BLaER1 treated with 17β-estradiol and CSF1 and Interleukin-3, amounts not matched to agents 10 nM and 100 nM (cell line): ENCODE data around the gene SELENOF.
A peak's percentile ranks its signal among the peaks of the same experiment; 100 is the strongest.

Experiments used
- H3K27ac ChIP-seq, 11 experiments: shearing (Covaris generic); formaldehyde crosslinking; 2 replicates each; pipeline ENCODE4 v1.8.1; 2022
- H3K27me3 ChIP-seq, 11 experiments: shearing (Covaris generic); formaldehyde crosslinking; 2 replicates each; pipeline ENCODE4 v1.8.1; 2022
- H3K36me3 ChIP-seq, 11 experiments: shearing (Covaris generic); formaldehyde crosslinking; 2 replicates each; pipeline ENCODE4 v1.8.1; 2022
- H3K4me1 ChIP-seq, 10 experiments: shearing (Covaris generic); formaldehyde crosslinking; 2 replicates each; pipeline ENCODE4 v1.8.1; 2022
- H3K4me2 ChIP-seq, 11 experiments: shearing (Covaris generic); formaldehyde crosslinking; 2 replicates each; pipeline ENCODE4 v1.8.1; 2022
- H3K4me3 ChIP-seq, 10 experiments: shearing (Covaris generic); formaldehyde crosslinking; 2 replicates each; pipeline ENCODE4 v1.8.1; 2022
- H3K9ac ChIP-seq, 11 experiments: shearing (Covaris generic); formaldehyde crosslinking; 2 replicates each; pipeline ENCODE4 v1.8.1; 2022
- H3K9me3 ChIP-seq, 11 experiments: shearing (Covaris generic); formaldehyde crosslinking; replicated peaks in 1 of 11; 2 replicates each; pipeline ENCODE4 v1.8.1; 2022
- H4K20me1 ChIP-seq, 11 experiments: shearing (Covaris generic); formaldehyde crosslinking; 2 replicates each; pipeline ENCODE4 v1.8.1; 2022
- Cebpa-rat ChIP-seq, 11 experiments: shearing (Covaris generic); IDR thresholded peaks; 2 replicates each; pipeline ENCODE4 v1.8.1; 2022

The SELENOF gene

DNA sequence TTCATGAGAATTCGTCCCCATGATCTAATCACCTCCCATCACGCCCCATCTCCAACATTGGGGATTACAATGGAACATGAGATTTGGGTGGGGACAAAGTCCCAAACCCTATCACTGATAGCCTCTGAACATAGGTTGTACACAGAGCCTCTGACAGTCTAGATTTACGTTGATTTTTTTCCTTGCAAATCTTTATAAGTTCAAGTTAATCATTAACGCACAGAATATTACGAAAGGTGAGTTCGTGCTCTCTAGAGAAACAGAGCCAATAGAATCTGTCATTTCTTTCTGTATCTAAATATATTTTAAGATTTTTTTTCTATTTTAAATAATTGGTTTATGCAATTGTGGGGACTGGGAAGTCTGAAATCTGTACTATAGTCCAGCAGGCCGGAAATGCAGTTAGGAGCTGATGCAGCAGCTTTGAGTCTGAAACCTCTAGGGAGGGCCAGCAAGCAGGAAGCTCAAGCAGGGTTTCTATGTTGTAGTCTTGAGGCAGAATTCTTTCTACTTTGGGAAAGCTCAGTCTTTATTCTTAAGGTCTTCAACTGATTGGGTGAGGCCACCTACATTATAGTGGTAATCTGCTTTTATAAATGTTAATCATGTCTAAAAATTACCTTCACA is 61.0 kb downstream of the SELENOF start:
- Histone ChIP-seq H3K36me3 (peaks cover 0 to 11% (median 0%) of the 10 kb centered on the region in 11 experiments; a peak in 4 of 22 replicates), H3K4me2 (peak overlapping the region; percentile 67 to 96 (median 80)), H4K20me1 (no peaks in the 10 kb centered on the region), H3K9me3 (peaks cover 10 to 34% (median 15%) of the 10 kb centered on the region in 11 experiments; a peak in 20 of 22 replicates), H3K9ac (peak overlapping the region; percentile 42 to 84 (median 79); a peak in 20 of 22 replicates), H3K27me3 (no peaks in the 10 kb centered on the region), H3K27ac (peak overlapping the region; percentile 90 to 96 (median 92)), H3K4me1 (peaks cover 55 to 80% (median 69%) of the 10 kb centered on the region in 10 experiments), H3K4me3 (peak overlapping the region; percentile 2 to 50 (median 35); a peak in 16 of 20 replicates)
- TF ChIP-seq Cebpa-rat (IDR thresholded peaks at IDR 0.05), result peak in 1 of 11 experiments; percentile 11; a peak in 1 of 22 replicates

GRCh38 chr1:86852289-86852688 is 61.6 kb downstream of the SELENOF start:
- Histone ChIP-seq H4K20me1 (no peaks in the 10 kb centered on the region), H3K27me3 (no peaks in the 10 kb centered on the region), H3K9ac (peak overlapping the region; percentile 42 to 84 (median 79); a peak in 20 of 22 replicates), H3K27ac (peak overlapping the region; percentile 90 to 96 (median 92)), H3K9me3 (peaks cover 10 to 34% (median 14%) of the 10 kb centered on the region in 11 experiments; a peak in 20 of 22 replicates), H3K4me3 (peak overlapping the region; percentile 2 to 50 (median 35); a peak in 16 of 20 replicates), H3K4me2 (peak overlapping the region; percentile 67 to 96 (median 80)), H3K36me3 (peaks cover 0 to 11% (median 0%) of the 10 kb centered on the region in 11 experiments; a peak in 3 of 22 replicates), H3K4me1 (peaks cover 49 to 83% (median 68%) of the 10 kb centered on the region in 10 experiments)
- peak in 8 of 11 experiments; percentile 27 to 74 (median 52); a peak in 10 of 22 replicates for TF ChIP-seq Cebpa-rat (IDR thresholded peaks at IDR 0.05)

DNA sequence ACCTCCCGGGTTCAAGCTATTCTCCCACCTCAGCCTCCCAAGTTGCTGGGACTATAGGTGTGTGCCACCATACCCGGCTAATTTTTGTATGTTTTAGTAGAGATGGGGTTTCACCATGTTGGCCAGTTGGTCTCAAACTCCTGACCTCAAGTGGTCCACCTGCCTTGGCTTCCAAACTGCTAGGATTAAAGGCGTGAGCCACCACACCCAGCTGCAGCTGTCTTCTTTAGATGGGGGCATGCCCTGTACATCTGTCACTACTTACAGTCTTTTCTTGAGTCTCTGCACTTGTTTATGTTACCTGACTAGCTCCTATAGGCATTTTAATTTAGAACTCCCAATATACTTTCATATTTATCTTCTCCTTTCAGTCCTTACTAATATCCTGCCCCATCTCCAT is 64.2 kb downstream of the SELENOF start:
- Histone ChIP-seq H3K9me3 (peaks cover 6 to 27% (median 9%) of the 10 kb centered on the region in 11 experiments; a peak in 20 of 22 replicates), H3K4me1 (peaks cover 60 to 100% (median 81%) of the 10 kb centered on the region in 10 experiments), H4K20me1 (no peaks in the 10 kb centered on the region), H3K9ac (peak overlapping the region; percentile 72 to 93 (median 83)), H3K4me3 (peak overlapping the region; percentile 45 to 67 (median 58); a peak in 19 of 20 replicates), H3K36me3 (peaks cover 0 to 9% (median 0%) of the 10 kb centered on the region in 11 experiments; a peak in 2 of 22 replicates), H3K27me3 (no peaks in the 10 kb centered on the region), H3K4me2 (peak overlapping the region; percentile 67 to 96 (median 80)), H3K27ac (peak overlapping the region; percentile 90 to 96 (median 92))
- no peak for TF ChIP-seq Cebpa-rat (IDR thresholded peaks at IDR 0.05)

GRCh38 chr1:86848654-86849053 is 65.3 kb downstream of the SELENOF start:
- no peak for TF ChIP-seq Cebpa-rat (IDR thresholded peaks at IDR 0.05)
- no peak overlapping the region for H3K4me3 ChIP-seq
- H3K36me3 ChIP-seq, result no peaks in the 10 kb centered on the region
- no peaks in the 10 kb centered on the region for H4K20me1 ChIP-seq
- H3K4me2 ChIP-seq, result peak overlapping the region in 6 of 11 experiments; percentile 79 to 96 (median 82); a peak in 7 of 22 replicates
- no peaks in the 10 kb centered on the region for H3K27me3 ChIP-seq
- H3K27ac ChIP-seq, result peak overlapping the region in 7 of 11 experiments; percentile 1 to 96 (median 92); a peak in 6 of 22 replicates
- H3K9me3 ChIP-seq, result peaks cover 0 to 16% (median 0%) of the 10 kb centered on the region in 11 experiments; a peak in 6 of 22 replicates
- peaks cover 49 to 93% (median 71%) of the 10 kb centered on the region in 10 experiments for H3K4me1 ChIP-seq
- H3K9ac ChIP-seq, result no peak overlapping the region

- Histone ChIP-seq H3K27me3 (no peaks in the 10 kb centered on the region), H3K9ac (peak overlapping the region in 2 of 11 experiments; percentile 34; a peak in 2 of 22 replicates), H4K20me1 (no peaks in the 10 kb centered on the region), H3K27ac (peak overlapping the region in 8 of 11 experiments; percentile 17 to 75 (median 46); a peak in 18 of 22 replicates), H3K4me3 (no peak overlapping the region; a peak in 1 of 20 replicates), H3K36me3 (no peaks in the 10 kb centered on the region), H3K4me1 (peaks cover 25 to 74% (median 47%) of the 10 kb centered on the region in 10 experiments), H3K9me3 (peaks cover 0 to 11% (median 0%) of the 10 kb centered on the region in 11 experiments; a peak in 1 of 22 replicates), H3K4me2 (peak overlapping the region in 10 of 11 experiments; percentile 22 to 71 (median 60); a peak in 20 of 22 replicates)
- peak in 3 of 11 experiments; percentile 5 to 78 (median 72); a peak in 4 of 22 replicates for TF ChIP-seq Cebpa-rat (IDR thresholded peaks at IDR 0.05)
Measured at GRCh38 chr1:86846164-86846647, 67.7 kb downstream of the SELENOF start.

- Histone ChIP-seq H3K9me3 (0 out of 22 replicates have a peak, but pooled peaks cover 0 to 8% (median 0%) of the 10 kb centered on the region in 11 experiments), H3K27ac (peak overlapping the region in 8 of 11 experiments; percentile 17 to 75 (median 46); a peak in 14 of 22 replicates), H3K4me2 (peak overlapping the region in 9 of 11 experiments; percentile 22 to 71 (median 61); a peak in 17 of 22 replicates)
Measured at GRCh38 chr1:86845514-86845913, 68.4 kb downstream of the SELENOF start.

DNA sequence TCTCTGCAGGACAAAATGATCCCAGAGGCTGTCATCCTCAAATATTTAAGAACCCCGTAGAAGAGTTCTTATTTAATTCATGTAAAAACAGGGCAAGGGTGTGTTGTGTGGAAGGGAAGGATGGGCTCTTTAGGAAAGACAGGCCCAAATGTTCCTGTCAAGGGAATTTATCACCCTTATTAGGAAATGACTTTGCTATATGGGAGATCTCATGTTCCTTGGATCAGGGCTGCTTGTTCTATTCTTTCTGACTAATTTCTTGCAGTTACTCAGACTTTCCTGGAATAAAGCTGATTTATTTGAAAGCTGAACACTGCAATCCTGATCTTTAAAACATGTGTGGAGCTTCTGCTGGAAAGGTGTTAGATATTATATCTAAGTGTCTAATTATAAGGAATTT is 72.8 kb downstream of the SELENOF start:
- H3K36me3 ChIP-seq, result no peaks in the 10 kb centered on the region
- H3K9ac ChIP-seq, result no peak overlapping the region
- no peak for TF ChIP-seq Cebpa-rat (IDR thresholded peaks at IDR 0.05)
- no peak overlapping the region for H3K27ac ChIP-seq
- H3K4me3 ChIP-seq, result no peak overlapping the region
- no peaks in the 10 kb centered on the region; a peak in 1 of 22 replicates for H3K9me3 ChIP-seq
- H4K20me1 ChIP-seq, result no peaks in the 10 kb centered on the region
- no peaks in the 10 kb centered on the region for H3K27me3 ChIP-seq
- H3K4me1 ChIP-seq, result peaks cover 0 to 24% (median 11%) of the 10 kb centered on the region in 10 experiments; a peak in 17 of 20 replicates
- H3K4me2 ChIP-seq, result no peak overlapping the region

More at GRCh38 chr1:86845514-86845913, 68.4 kb downstream of the SELENOF start:
- peak overlapping the region in 2 of 11 experiments; percentile 34; a peak in 3 of 22 replicates for H3K9ac ChIP-seq
- H3K4me3 ChIP-seq, result no peak overlapping the region
- TF ChIP-seq Cebpa-rat (IDR thresholded peaks at IDR 0.05), result no peak
- no peaks in the 10 kb centered on the region for H3K36me3 ChIP-seq
- no peaks in the 10 kb centered on the region for H4K20me1 ChIP-seq
- H3K27me3 ChIP-seq, result no peaks in the 10 kb centered on the region
- H3K4me1 ChIP-seq, result peaks cover 18 to 67% (median 41%) of the 10 kb centered on the region in 10 experiments

DNA sequence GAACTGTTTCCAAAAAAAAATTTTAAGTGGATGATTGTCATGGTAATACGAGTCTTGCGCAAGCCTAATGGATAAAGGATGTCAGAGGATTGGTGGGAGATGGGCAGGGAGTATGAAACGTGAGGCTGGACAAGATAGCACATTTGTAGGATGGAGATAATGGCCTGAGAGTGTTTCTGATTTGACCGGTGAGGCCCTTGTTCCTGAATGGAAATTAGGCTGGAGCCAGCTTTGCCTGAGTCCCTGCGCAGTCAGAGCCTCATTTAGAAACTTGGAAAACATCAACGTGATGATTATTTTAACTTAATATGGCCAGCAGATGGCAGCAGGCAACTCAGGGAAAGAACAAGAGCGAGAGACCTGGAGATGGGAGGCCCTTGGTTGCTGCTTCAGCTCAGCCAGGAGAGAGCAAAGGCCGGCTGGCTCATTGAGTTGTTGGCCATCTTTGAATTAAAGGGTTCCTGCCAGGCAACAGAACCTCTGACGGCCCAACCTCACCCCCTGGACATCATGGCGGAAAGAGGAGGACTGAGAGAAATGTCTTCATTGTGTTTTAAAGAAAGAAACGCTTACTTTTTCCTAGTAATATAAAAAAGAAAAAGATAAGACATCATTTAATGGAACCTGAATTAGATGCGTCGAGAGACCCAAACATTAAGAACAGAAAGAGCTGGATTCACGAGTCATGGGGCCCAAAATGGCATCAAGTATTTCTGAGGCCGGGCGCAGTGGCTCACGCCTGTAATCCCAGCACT is 80.3 kb downstream of the SELENOF start:
- Histone ChIP-seq H3K4me3 (no peak overlapping the region), H3K4me2 (peak overlapping the region in 6 of 11 experiments; percentile 1 to 55 (median 38); a peak in 9 of 22 replicates), H3K36me3 (no peaks in the 10 kb centered on the region), H3K27me3 (no peaks in the 10 kb centered on the region), H3K9me3 (no peaks in the 10 kb centered on the region; a peak in 1 of 22 replicates), H4K20me1 (no peaks in the 10 kb centered on the region), H3K4me1 (peaks cover 10 to 48% (median 21%) of the 10 kb centered on the region in 10 experiments), H3K27ac (peak overlapping the region in 7 of 11 experiments; percentile 20 to 51 (median 40); a peak in 10 of 22 replicates), H3K9ac (peak overlapping the region in 2 of 11 experiments; percentile 25 to 40; a peak in 2 of 22 replicates)
- peak in 10 of 11 experiments; percentile 15 to 87 (median 76); a peak in 15 of 22 replicates for TF ChIP-seq Cebpa-rat (IDR thresholded peaks at IDR 0.05)
